ENCODE data around the gene NTPCR. TPM values are rescaled to one million over a fixed set of nuclear protein-coding genes. Genes with fewer than 3 reads are reported as not detected.

The NTPCR gene
- total and polyA plus RNA-seq, 10 donors: 18.8 to 42.6 (median 29.8) TPM

DNA sequence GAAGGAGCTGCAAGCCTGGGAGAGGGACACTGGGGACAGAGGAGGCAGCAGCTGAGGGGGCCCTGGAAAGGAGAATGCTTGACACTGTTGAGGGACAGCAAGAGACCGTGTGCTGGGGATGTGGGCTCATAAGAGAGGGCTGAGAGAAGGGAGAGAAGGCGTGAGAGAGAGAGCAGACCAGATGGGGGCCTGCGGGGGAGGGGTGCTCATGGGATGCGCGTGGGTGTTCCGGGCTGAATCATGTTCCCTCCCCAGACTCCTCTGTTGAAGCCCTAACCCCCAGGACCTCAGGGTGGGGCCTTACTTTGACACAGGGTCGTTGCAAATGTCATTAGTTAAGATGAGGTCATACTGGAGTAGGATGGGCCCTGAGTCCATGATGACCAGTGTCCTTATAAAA is 40.8 kb downstream of the NTPCR start:
- 83 to 86% (median 85%) methylated on average over 7 of the region's 7 CpGs for WGBS, 5 donors
- DNase-seq: no peak
- peaks cover 0 to 19% (median 15%) of the 10 kb centered on the region in 8 donors for H3K9me3 ChIP-seq
- no peak overlapping the region for H3K4me3 ChIP-seq
- intact Hi-C loops (cut with DNase I; ENCODE audit: low total_unique reads): no loop called here
- no peak for TF ChIP-seq POLR2A (IDR thresholded peaks at IDR 0.05)
- TF ChIP-seq, protein P1, sequence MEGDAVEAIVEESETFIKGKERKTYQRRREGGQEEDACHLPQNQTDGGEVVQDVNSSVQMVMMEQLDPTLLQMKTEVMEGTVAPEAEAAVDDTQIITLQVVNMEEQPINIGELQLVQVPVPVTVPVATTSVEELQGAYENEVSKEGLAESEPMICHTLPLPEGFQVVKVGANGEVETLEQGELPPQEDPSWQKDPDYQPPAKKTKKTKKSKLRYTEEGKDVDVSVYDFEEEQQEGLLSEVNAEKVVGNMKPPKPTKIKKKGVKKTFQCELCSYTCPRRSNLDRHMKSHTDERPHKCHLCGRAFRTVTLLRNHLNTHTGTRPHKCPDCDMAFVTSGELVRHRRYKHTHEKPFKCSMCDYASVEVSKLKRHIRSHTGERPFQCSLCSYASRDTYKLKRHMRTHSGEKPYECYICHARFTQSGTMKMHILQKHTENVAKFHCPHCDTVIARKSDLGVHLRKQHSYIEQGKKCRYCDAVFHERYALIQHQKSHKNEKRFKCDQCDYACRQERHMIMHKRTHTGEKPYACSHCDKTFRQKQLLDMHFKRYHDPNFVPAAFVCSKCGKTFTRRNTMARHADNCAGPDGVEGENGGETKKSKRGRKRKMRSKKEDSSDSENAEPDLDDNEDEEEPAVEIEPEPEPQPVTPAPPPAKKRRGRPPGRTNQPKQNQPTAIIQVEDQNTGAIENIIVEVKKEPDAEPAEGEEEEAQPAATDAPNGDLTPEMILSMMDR (IDR thresholded peaks at IDR 0.05 in 8 of 11, conservative IDR thresholded peaks at IDR 0.05 in 3 of 11): no peak
- no peak for TF ChIP-seq POLR2AphosphoS5 (IDR thresholded peaks at IDR 0.05)
- no peak overlapping the region for H3K27ac ChIP-seq
- H3K36me3 ChIP-seq: peaks cover 0 to 60% (median 8%) of the 10 kb centered on the region in 6 donors
- H3K27me3 ChIP-seq (replicated peaks in 1 of 7): no peaks in the 10 kb centered on the region
- no peaks in the 10 kb centered on the region for H3K4me1 ChIP-seq

DNA sequence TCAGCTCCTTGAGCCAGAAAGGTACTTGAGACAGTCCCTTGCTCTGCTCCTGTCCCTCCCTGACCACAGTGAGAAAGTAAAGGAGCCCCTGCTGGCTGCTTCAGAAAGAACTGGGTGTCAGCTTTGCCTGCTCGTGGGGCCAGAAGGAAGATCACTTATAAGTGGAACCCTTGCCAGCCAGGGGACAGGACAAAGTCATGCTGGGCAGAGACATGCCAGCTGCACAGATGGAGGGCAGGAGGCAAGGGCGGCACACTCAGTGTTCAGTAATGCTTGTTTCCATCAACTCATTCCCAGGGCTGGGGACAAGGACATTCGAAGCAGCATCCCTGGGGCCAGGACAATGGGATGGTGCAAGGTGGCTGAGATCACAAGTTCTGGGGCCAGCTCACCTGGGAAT is 41.8 kb downstream of the NTPCR start:
- Histone ChIP-seq H3K4me1 (no peaks in the 10 kb centered on the region), H3K4me3 (no peak overlapping the region), H3K27ac (no peak overlapping the region), H3K27me3 (replicated peaks in 1 of 7) (no peaks in the 10 kb centered on the region), H3K9me3 (peaks cover 0 to 19% (median 15%) of the 10 kb centered on the region in 8 donors), H3K36me3 (peaks cover 0 to 66% (median 8%) of the 10 kb centered on the region in 6 donors)
- 88 to 97% (median 91%) methylated on average over 2 to 3 of the region's 3 CpGs for WGBS, 5 donors
- intact Hi-C loops (cut with DNase I; ENCODE audit: low total_unique reads): no loop called here
- TF ChIP-seq POLR2A (IDR thresholded peaks at IDR 0.05): no peak
- TF ChIP-seq, protein P1 (IDR thresholded peaks at IDR 0.05 in 8 of 11, conservative IDR thresholded peaks at IDR 0.05 in 3 of 11): no peak
- no peak for DNase-seq

DNA sequence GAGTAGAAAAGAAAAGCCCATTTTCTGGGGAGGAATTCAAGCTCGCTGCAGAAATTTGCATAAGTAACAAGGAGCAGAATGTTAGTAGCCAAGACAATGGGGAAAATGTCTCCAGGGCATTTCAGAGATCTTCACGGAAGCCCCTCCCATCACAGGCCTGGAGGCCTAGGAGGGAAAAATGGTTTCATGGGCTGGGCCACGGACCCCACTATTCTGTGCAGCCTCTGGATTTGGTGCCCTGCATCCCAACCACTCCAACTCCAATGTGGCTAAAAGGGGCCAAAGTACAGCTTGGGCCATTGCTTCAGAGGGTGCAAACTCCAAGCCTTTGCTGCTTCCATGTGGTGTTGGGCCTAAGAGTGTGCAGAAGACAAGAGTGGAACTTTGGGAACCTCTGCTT is 43.1 kb downstream of the NTPCR start:
- TF ChIP-seq POLR2AphosphoS5 (IDR thresholded peaks at IDR 0.05) (no peak), POLR2A (IDR thresholded peaks at IDR 0.05) (no peak)
- TF ChIP-seq, protein P1 (IDR thresholded peaks at IDR 0.05 in 8 of 11, conservative IDR thresholded peaks at IDR 0.05 in 3 of 11): no peak
- 93 to 99% (median 96%) methylated on average over 3 of the region's 3 CpGs for WGBS, 5 donors
- H3K27ac ChIP-seq: no peak overlapping the region
- no peaks in the 10 kb centered on the region for H3K4me1 ChIP-seq
- DNase-seq: no peak
- H3K4me3 ChIP-seq: no peak overlapping the region
- H3K36me3 ChIP-seq: peaks cover 0 to 79% (median 16%) of the 10 kb centered on the region in 6 donors
- intact Hi-C loops (cut with DNase I; ENCODE audit: low total_unique reads): no loop called here
- H3K9me3 ChIP-seq: peaks cover 0 to 19% (median 15%) of the 10 kb centered on the region in 8 donors
- H3K27me3 ChIP-seq (replicated peaks in 1 of 7): no peaks in the 10 kb centered on the region

DNA sequence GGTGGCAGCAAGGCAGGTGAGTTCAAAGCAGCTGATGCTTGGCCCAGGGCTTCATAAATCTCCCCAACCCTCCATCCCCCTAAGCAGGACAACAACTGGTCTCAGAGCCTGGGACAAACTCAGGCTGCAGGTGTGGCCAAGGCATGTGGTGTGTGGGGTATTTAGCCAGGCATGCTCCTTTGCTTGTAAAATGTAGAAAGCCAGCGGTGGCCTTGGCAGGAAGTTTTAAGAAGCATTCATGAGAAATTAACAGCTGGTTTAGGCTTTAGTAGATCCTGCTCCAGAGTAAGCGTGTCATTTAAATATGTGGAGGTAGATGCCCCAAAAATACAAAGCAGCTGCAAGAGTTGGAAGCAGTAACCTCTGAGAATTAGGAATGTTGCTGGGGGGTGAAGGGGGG is 44.8 kb downstream of the NTPCR start:
- Histone ChIP-seq H3K36me3 (peaks cover 0 to 92% (median 26%) of the 10 kb centered on the region in 6 donors), H3K27me3 (replicated peaks in 1 of 7) (no peaks in the 10 kb centered on the region), H3K27ac (no peak overlapping the region), H3K4me3 (no peak overlapping the region), H3K9me3 (peaks cover 0 to 19% (median 15%) of the 10 kb centered on the region in 8 donors), H3K4me1 (no peaks in the 10 kb centered on the region)
- TF ChIP-seq, protein P1 (IDR thresholded peaks at IDR 0.05 in 8 of 11, conservative IDR thresholded peaks at IDR 0.05 in 3 of 11): no peak
- TF ChIP-seq POLR2A (IDR thresholded peaks at IDR 0.05): no peak
- no peak for TF ChIP-seq POLR2AphosphoS5 (IDR thresholded peaks at IDR 0.05)
- no peak for DNase-seq
- WGBS, 5 donors: 94 to 100% (median 96%) methylated on average over 2 of the region's 2 CpGs
- intact Hi-C loops (cut with DNase I; ENCODE audit: low total_unique reads): no loop called here
